ENCODE measurements around the gene CCL22.
"Not testable (repeated sequence)": the region's sequence is repeated elsewhere in the genome, so short reads cannot be mapped to it uniquely, and the experiment has no call there.

Gene CCL22

DNA sequence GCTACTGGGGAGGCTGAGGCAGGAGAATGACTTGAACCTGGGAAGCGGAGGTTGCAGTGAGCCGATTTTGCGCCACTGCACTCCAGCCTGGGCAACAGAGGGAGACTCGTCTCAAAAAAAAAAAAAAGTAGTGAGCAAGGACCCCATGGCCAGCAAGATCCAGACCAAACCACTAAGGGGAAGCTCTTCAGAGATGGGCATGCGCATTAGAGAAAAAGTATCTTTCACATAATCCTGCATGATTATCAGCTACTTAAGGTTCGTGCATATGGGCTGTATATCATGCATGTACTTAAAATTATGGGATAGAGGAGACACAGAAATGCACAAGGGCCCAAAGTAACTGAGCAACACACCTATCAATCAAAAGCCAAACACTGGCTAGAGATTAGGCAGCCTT, 10.7 kb upstream of the CCL22 start:
- DNase-seq (ENCODE audit: low read depth in 3 of 3): no peak

DNA sequence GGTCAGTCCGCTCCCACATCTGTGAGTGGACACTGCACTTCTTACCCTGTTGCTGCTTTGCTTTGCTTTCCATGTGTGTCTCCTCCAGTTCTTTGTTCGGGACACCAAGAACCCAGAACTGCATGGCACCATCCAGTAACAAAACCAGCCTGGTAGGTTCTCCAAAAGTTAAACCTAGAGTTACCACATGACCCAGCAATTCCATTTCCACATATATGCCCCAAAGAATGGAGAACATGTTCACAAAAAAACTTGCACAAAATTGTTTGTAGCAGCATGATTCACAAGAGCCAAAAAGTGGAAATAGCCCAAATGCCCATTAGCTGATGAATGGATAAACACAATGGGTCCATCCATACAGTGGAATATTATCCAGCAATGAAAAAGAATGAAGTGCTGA, 10.3 kb upstream of the CCL22 start:
- DNase-seq (ENCODE audit: low read depth in 3 of 3): no peak

DNA sequence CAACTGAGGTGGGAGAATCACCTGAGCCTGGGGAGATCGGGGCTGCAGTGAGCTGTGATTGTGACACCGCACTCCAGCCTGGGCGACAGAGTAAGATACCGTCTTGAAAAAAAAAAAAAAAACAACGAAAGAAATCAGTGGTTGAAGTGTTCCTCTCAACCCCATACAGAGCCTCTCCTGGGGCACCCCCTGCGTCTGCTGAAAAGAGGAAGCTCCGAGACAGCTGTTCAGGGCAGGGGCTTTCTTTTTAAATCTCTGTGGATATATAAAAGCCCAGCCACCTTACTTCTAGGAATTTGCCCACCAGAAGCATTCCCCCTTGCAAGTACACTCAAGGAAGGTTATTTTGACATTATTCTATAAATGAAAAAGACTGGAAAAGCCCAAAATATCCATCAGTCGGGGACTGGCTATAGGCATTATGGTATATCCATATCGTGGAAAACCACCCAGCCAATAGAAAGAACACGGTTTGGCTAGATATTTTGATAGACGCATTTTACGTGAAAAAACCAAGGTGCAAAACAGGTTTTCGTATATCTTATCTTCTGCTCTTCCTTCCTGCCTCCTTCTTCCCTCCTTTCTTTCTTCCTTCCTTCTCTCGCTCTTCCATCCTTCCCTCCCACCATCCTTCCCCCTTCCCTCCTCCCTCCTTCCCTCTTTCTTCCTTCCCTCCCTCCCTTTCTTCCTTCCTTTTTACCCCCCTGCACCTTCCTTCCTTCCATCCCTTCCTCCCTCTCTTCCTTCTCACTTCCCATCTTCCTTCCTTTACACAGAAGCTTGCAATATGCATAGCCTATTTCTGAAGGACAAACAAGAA, 9.2 kb upstream of the CCL22 start:
- no peak for DNase-seq (ENCODE audit: low read depth in 3 of 3)

DNA sequence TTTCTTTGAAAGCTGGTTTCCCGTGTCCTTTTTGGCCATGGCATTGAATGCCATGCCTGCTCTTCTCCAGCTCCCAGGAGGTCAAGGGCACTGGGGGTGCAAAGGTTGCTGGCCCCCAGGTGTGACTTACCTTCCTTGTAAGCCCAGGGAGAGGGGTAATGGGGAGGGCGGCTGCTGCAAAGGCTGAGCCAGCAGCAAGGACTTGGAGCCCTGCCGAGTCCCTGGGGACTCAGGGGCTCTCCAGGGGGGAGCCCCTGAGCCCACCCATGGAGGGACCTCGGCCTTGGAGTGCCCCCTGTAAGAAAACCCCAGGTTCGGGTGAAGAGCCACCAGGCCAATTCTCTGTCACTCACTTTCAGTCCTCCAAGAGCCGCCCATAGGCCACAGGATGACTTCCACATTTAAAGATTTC, 5.9 kb upstream of the CCL22 start:
- DNase-seq (ENCODE audit: low read depth in 3 of 3): no peak

DNA sequence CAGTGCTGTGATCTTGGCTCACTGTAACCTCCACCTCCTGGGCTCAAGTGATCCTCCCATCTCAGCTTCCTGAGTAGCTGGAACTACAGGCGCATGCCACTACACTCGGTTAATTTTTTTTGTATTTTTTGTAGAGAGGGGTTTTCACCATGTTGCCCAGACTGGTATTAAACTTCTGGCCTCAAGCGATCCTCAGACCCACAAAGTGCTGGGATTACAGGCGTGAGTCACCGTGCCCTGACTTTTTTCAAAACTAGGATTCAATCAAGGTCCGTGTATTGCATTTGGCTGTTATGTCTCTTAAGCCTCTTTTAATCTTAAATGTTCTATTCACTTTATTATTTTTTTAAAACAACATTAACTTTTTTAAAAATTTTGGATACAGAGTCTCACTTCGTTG, 4.3 kb upstream of the CCL22 start:
- no peak for DNase-seq (ENCODE audit: low read depth in 3 of 3)

DNA sequence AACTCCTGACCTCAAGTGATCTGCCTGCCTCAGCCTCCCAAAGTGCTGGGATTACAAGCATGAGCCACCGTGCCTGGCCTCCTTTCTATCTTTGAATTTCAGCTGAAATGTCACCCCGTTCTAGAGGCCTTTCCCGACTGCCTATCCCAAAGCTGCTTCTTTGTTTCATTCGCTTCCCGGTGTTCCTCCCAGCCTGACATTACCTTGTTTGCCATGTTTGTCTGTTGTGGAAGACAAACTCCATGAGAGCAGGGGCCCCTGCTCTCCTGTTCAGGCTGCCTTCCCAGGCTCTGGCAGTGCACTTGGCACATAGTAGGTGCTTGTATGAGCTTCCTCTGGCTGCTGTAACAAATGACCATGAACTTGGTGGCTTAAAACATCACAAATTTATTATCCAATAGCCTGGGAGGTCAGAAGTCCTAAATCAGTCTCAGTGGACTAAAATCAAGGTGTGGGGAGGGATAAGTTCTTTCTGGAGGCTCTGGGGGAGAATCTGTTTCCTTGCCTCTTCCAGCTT, 2.6 kb upstream of the CCL22 start:
- no peak for DNase-seq (ENCODE audit: low read depth in 3 of 3)

DNA sequence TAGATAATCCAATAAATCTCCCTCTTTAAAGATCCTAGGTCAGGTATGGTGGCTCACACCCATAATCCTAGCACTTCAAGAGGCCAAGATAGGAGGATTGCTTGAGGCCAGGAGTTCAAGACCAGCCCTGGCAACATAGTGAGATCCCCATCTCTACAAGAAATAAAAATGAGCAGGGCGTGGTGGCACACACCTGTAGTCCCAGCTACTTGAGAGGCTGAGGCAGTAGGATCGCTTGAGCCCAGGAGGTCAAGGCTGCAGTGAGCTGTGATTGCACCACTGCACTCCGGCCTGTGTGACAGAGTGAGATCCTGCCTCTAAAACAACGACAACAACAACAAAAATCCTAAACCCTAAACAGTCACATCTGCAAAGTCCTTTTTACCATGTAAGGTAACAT, 2.0 kb upstream of the CCL22 start:
- DNase-seq (ENCODE audit: low read depth in 3 of 3): no peak

DNA sequence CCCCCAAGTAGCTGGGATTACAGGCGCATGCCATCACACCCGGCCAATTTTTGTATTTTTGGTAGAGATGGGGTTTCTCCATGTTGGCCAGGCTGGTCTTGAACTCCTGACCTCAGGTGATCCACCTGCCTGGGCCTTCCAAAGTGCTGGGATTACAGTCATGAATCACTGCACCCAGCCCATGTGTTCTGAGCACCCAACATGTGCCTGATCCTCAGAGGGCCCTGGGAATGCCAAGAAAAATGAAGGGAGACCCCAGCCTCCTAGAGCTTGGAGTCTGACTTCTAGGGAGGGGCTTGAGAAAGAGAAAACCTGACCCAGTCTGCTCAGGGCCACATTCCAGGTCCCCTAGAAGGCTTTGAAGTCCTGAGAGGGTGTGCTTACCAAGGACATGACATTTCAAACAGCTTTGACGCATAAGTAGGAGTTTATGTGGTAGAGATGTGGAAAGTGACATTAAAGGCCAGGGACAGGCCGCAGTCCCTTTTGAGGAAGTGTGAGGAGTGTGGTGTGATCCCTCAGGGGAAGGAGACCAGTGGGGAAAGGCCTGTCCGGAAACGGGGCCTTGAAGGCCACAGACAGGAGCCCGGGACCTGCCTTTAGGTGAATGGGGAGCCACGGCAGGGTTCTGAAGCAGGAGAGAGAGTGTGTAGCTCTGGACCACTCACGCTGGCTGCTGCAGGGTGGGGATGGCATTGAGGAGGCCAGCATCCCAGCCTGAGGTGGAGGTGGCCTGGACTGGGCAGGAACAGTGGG, 1.1 kb upstream of the CCL22 start:
- DNase-seq (ENCODE audit: low read depth in 3 of 3): no peak

DNA sequence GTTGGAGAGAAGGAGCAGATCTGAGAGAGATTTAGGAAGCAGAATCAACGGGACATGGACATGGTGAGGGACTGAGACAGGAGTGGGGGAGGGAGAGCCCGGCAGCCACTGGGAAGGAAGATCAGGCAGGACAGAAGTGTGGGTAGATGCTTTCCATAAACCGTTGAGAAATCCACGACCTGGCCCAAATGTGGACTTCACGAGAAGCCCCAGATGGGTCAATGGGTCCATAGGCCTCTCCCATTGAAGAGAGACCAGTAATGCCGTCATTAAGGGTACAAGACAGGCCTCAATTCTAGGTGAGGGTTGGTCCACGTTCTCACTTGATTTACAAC, 530 bp upstream of the CCL22 start:
- DNase-seq (ENCODE audit: low read depth in 3 of 3): no peak

DNA sequence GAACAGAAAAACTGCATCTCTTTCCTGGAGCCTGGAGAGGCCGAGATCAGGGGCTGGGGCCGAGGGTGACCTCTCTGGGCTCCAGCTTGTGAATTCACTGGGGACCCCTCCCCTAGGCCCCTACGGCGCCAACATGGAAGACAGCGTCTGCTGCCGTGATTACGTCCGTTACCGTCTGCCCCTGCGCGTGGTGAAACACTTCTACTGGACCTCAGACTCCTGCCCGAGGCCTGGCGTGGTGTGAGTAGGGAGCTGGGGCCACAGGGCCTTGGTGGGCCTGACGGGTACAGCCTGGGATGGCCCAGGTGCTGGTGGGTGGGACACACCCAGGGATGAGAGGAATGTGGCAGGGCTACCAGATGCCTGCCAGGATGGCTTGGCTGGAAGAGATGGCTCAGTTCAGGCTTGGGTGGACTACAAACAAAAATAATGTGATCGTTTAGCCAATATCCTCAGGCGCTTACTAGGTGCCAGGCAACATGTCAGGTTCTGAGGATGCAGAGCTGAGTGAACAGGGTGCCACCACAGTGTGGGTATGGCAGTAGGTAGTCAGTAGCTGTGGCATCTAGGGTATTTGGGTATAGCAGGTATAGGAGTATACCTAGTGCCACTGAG, 1.8 kb downstream of the CCL22 start:
- DNase-seq (ENCODE audit: low read depth in 3 of 3): no peak

DNA sequence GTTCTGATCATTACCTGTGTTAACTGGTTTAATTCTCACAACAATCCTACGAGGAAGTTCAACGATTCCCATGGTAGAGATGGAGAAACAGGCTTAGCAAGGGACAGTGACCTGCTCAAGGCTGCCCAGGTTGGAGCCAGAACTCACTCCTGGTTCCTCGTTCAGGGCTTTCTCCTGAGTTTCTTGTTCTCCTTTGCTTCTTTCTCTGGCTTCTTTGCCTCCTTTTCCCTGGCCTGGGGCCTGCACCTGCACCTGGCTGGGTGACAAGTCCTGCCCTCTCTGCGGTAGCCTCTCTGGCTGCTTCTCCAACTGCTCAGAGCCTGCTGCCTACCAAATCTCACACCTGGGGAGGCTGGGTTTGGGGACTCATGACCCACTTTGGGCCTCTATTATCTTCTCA, 2.8 kb downstream of the CCL22 start:
- no peak for DNase-seq (ENCODE audit: low read depth in 3 of 3)

DNA sequence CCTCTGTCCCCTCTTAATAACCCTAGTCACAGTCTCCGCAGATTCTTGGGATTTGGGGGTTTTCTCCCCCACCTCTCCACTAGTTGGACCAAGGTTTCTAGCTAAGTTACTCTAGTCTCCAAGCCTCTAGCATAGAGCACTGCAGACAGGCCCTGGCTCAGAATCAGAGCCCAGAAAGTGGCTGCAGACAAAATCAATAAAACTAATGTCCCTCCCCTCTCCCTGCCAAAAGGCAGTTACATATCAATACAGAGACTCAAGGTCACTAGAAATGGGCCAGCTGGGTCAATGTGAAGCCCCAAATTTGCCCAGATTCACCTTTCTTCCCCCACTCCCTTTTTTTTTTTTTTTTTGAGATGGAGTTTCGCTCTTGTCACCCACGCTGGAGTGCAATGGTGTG, 5.6 kb downstream of the CCL22 start:
- DNase-seq (ENCODE audit: low read depth in 3 of 3): no peak

DNA sequence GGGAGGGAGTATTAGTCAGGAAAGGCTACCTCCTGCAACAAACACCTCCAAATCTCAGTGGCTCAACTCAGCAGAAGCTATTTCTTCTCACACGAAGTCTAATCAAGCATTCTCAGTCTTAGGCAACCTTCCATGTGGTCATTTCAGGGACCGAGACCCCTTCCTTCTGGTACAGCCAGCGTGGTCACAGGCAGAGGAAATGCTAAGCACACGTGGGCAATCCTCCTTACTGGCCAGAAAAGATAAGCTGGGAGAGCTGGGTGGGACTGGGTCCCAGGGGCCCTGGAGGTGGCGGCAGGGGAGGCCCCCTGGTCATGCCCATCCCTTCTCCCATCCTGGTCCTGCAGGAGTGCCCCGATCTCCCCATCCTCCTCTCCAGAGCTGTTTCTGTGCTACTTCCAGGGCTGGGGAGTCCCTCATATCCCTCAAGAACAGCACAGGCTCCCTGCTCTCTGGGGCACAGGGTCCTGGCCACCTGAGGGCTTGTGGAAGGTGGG, 8.0 kb downstream of the CCL22 start:
- no peak for DNase-seq (ENCODE audit: low read depth in 3 of 3)

DNA sequence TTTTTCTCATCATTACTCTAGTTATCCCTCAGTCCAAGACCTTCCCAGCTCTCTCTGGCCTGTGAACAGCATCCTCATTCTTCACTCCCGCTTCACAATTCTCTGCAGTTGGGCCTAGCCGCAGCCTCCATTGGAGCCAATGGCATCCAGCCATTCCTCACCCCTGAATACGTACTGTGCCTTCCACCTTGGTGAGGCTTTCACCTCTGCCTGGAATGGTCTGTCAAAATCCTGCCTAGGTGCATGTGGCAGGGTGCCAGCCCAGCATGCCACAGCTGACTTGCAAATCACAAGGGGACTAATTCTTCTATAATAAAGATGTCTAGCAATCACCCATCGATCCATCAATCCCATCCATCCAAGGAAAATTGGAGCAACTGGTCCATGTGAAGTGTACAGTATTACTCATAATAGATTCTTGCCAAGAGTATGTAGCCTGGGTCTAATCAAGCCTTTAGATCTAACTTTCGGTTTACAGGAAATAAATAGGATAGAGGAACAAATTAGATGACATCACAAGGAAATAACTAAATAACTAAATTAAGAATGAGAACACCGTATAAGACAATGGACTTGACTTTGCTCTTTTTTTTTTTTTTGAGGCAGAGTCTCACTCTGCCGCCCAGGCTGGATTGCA, 8.7 kb downstream of the CCL22 start:
- no peak for DNase-seq (ENCODE audit: low read depth in 3 of 3)

DNA sequence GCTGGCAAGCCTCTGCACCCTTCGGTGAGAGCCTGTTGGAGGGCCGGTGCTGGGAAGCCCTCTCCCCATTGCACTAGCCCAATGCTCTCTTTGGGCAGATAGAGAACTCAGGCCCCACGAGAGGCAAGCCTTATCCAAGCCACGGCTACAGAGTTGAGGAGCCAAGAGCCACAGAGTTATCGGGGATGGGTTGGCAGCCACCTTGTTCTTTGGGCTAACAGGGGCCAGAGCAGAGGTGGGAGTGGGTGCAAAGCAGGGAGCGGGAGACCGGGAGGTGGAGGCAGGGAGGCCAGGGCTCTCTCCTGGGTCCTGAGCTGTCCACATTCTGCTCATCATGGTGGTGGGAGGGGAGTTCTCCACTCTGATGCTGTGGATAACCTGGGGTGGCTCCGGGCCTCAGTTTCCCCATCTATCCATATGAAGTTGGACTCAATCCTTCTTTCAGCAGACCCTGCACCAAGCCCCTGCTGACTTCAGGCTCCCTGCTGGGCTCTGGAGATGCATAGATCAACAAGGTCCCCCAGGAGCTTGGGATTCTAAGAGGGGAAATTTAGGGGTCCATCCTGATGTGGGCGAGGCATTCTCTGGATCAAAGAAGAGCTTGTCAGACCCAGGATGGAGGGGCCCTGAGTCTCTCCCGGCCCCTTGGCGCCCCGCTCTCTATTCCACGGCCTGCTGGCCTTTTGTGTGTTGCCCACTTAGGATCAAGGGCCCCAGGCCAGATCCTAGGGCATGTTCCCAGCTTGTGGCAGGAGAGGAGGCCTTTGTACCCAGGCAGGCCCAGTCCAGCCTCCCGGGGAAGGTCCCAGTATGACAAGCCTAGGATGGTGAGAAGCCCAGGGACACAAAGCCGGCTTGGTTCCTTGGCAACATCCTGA, 13.2 kb downstream of the CCL22 start:
- DNase-seq (ENCODE audit: low read depth in 3 of 3): no peak

DNA sequence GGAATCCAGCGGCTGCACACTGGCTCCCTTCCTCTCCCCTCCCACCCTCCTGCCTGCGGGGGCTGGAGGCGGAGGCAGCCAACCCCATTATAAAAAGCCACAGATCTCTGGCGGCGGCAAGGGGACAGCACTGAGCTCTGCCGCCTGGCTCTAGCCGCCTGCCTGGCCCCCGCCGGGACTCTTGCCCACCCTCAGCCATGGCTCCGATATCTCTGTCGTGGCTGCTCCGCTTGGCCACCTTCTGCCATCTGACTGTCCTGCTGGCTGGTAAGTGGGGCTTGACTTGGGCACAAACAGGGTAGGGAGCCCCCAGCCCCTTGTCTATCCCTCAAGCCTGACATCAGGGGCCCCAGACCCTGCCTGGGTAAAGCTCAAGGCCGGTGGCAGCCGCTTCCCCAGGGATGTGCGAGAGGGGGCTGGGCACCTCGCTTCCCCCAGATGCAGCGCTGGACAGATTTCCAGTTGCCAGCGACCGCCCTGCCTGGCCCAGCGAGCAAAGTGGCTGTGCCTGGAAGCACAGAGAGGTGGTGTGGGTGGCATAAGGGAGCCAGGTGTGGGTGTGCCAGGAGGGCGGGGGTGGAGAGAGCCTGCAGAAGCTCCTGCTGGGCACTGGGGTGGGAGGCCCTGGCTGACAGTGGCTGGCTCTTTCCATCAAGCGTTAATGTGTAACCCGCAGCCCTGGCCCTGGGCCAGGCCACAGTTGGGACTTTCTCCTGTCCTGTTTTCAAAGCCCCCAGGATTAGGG, 14.0 kb downstream of the CCL22 start, which contains the start of gene CX3CL1:
Gene CX3CL1 (plus strand): TSS at position 119 of the 745 bp plus-strand sequence. CDS start 79 bp downstream, at position 198.
- DNase-seq (ENCODE audit: low read depth in 3 of 3): no peak

DNA sequence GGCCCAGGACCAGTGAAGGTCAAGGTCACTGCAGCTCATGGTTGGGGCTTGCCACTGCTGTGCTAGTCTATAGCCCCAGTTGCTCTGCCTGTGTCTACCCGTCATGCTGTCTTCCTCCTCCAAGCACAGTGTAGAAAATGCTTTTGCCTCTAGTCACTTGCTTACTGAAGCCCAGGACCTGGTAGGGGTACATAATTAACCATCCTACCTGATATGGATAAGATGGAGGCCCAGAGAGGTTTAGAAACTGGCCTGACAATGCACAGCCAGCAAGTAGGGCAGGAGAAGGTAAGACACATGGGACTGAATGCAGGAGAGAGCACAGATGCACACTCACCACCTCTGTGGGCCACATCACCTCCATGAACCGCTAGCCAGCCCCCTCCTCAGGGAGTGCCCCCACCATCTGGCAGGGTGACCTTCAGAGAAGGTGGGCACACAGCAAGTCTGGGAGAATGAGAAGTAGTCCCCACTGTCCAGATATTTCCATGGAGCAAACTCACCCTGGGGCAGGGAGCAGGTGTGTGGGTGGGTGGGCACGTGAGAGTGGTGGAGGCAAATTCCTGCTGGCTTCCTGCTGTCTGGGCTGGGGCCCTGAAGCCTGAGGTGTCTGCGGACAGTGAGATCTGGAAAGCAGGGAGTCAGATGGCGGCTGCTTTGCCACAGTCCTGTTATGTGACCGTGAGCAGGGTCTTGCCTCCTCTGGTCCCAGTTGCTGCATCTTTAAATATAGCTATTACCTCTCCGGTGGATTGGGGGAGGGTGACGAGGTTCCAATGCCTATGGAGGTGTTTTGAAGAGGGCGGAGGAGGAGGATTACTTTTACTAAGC, 14.7 kb downstream of the CCL22 start:
- no peak for DNase-seq (ENCODE audit: low read depth in 3 of 3)

DNA sequence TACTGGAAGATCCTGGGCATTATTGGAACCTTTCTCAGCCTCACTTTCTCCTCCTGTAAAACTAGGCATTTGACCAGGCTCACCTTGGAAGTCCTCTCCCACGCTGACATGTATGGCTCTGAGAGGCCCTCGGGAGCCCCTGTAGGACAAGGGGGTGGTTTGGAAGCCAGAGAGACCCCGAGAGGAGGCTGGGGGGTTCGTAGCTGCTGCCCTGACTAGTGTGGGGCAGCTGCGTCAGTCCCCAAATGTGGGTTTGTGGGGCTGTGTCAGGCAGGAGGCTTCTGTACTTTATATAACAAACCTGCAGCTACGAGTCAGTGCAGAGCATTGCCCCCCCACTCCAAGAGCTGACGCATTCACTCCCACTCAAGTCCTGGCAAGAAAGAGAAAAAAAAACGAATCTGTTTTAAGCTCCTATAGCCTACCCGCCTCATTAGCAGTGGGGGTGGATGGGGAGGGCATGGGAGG, 15.5 kb downstream of the CCL22 start:
- no peak for DNase-seq (ENCODE audit: low read depth in 3 of 3)

DNA sequence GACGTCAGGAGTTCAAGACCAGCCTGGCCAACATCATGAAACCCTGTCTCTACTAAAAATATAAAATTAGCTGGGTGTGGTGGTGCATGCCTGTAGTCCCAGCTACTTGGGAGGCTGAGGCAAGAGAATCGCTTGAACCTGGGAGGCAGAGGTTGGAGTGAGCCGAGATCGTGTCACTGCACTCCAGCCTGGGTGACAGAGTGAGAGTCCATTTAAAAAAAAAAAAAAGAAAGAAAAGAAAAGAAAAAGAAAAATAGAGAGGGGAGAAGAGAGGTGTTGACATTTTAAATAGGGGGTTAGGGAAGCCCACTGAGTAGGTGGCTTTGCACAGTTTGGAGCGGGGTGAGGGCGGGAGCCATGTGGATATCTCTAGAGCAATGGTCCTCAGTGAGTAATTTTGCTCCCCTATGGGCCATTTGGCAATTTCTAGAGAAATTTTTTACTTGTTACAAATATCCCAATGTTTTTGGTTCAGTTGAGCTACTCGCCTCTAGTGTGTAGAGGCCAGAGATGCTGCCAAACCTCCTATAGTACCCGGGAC, 16.4 kb downstream of the CCL22 start:
- not testable (repeated sequence) for DNase-seq (ENCODE audit: low read depth in 3 of 3)

Measured in stimulated activated CD4-positive, alpha-beta T cell treated with anti-CD3 and anti-CD28 coated beads, TNF-alpha, amount 100 ng/mL, for 24 hours (primary cell).